GM12801 (cell line): ENCODE results near the gene ANGPTL1.

Source experiments
- CTCF ChIP-seq: IDR thresholded peaks from one replicate; pipeline ENCODE4 v1.5.1; 2011; ENCODE audit warnings: control low read depth; ENCODE audit not compliant: insufficient read length; ENCODE audit errors: extremely low read depth

Gene ANGPTL1

GRCh38 chr1:178870944-178871343 lies at the start of gene ANGPTL1:
Gene ANGPTL1 (minus strand): TSS chr1:178871077. CDS start chr1:178865776, 5,301 bp downstream.
- no peak for TF ChIP-seq CTCF

DNA sequence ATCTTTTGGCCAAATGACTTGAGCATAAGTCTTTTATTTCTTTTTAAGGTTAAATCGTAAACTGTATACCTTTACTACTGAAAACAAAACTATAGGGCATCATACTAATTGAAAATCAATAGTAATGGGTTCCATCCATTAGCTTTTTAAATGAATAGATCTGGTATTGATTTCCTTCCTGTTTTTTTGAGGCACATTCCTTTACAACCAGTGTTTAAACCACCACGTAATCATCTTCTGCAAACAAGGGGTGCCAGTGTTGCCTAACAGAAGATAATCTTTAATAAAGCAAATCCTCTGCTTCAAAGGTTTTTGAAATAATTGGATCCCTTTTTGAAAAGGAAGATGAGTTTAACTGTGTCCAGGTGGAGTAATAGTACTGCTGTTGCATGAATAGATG lies 48.7 kb upstream of the ANGPTL1 start:
- no peak for TF ChIP-seq CTCF

- TF ChIP-seq CTCF, result no peak
Observed at GRCh38 chr1:178918955-178919354, 48.1 kb upstream of the ANGPTL1 start.

DNA sequence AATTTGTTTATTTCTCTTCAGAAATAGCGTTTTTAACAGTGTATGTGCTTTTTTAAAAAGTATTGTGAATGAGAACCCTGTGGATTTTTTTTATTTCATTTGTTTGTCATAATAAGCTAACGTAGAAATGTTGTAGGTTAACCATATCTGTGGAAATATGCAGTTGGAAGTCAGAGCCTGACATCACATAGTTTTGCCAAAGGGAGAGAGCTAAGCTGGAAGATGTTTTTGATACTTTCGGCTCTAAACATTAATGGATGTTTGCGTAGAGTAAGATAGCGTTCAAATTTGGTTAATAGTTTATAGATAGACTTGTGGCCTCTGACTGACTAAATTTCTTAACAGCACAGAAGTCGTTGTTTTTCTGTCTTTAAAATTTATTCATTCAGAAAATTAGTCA lies 47.4 kb upstream of the ANGPTL1 start:
- TF ChIP-seq CTCF, result no peak

GRCh38 chr1:178916448-178917174 lies 45.7 kb upstream of the ANGPTL1 start:
- no peak for TF ChIP-seq CTCF

GRCh38 chr1:178912597-178912996 lies 41.7 kb upstream of the ANGPTL1 start:
- no peak for TF ChIP-seq CTCF

DNA sequence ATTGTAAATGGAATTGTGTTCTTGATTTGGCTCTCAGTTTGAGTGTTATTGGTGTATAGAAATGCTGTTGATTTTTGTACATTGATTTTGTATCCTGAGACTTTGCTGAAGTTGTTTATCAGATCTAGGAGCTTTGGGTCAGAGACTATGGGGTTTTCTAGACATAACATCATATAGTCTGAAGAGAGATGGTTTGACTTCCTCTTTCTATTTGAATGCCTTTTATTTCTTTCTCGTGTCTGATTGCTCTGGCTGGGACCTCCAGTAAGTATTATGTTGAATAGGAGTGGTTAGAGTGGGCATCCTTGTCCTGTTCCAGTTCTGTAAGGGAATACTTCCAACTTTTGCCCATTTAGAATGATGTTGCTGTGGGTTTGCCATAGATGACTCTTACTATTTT lies 39.1 kb upstream of the ANGPTL1 start:
- no peak for TF ChIP-seq CTCF
